HG02938 (cell line): Measurements from ENCODE around the gene PCDHA7.
"Not testable (repeated sequence)": the region's sequence is repeated elsewhere in the genome, so short reads cannot be mapped to it uniquely, and the experiment has no call there.

Source experiments
- ATAC-seq: cut with Tn5 transposase; IDR thresholded peaks from one replicate; pipeline ENCODE4 v1.9.1; 2021; ENCODE audit warnings: mild to moderate bottlenecking, moderate library complexity; ENCODE audit not compliant: unreplicated experiment

The PCDHA7 gene

DNA sequence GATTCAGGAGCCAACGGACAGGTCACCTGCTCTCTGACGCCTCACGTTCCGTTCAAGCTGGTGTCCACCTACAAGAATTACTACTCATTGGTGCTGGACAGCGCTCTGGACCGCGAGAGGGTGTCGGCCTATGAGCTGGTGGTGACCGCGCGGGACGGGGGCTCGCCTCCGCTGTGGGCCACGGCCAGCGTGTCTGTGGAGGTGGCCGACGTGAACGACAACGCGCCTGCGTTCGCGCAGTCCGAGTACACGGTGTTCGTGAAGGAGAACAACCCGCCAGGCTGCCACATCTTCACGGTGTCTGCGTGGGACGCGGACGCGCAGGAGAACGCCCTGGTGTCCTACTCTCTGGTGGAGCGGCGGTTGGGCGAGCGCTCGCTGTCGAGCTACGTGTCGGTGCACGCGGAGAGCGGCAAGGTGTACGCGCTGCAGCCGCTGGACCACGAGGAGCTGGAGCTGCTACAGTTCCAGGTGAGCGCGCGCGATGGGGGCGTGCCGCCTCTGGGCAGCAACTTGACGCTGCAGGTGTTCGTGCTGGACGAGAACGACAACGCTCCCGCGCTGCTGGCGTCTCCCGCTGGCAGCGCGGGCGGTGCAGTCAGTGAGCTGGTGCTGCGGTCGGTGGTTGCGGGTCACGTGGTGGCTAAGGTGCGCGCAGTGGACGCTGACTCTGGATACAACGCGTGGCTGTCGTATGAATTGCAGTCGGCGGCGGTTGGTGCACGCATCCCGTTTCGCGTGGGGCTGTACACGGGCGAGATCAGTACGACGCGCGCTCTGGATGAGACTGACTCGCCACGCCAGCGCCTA, 23.3 kb downstream of the PCDHA7 start:
- ATAC-seq, result no peak

DNA sequence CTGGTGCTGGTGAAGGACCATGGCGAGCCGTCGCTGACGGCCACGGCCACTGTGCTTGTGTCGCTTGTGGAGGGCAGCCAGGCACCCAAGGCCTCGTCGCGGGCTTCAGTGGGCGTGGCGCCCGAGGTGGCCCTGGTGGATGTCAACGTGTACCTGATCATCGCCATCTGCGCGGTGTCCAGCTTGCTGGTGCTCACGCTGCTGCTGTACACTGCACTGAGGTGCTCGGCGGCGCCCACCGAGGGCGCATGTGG, 23.8 kb downstream of the PCDHA7 start:
- no peak for ATAC-seq

DNA sequence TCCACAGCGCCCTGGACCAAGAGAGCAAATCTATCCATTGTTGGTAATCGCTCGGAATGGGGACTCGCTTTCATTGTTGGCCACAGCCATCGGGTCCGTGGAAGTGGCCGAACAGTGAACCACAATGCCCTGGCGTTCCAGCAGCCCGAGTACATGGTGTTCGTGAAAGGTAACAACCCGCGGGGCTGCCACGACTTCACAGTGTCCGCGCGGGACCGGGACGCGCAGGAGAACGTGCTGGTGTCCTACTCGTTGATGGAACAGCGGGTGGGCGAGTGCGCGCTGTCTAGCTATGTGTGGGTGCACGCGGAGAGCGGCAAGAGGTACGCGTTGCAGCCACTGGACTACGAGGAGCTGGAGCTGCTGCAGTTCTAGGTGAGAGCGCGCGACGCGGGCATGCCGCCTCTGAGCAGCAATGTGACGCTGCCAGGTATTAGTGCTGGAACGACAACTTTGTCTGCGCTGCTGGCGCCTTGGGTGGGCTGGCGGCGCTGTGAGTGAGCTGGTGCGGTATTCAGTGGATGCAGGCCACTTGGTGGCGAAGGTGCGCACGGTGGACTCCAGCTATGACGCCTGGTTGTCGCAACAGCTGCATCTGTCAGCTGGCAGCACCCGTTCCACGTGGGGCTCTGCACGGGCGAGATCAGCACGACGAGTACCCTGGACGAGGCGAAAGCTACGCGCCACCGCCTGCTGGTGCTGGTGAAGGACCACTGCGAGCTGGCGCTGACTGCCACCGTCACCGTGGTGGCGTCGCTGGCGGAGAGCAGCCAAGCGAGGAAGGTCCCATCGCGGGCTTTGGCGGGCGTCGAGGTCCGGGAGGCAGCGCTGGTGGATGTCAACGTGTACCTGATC, 28.6 kb downstream of the PCDHA7 start:
- no peak for ATAC-seq

DNA sequence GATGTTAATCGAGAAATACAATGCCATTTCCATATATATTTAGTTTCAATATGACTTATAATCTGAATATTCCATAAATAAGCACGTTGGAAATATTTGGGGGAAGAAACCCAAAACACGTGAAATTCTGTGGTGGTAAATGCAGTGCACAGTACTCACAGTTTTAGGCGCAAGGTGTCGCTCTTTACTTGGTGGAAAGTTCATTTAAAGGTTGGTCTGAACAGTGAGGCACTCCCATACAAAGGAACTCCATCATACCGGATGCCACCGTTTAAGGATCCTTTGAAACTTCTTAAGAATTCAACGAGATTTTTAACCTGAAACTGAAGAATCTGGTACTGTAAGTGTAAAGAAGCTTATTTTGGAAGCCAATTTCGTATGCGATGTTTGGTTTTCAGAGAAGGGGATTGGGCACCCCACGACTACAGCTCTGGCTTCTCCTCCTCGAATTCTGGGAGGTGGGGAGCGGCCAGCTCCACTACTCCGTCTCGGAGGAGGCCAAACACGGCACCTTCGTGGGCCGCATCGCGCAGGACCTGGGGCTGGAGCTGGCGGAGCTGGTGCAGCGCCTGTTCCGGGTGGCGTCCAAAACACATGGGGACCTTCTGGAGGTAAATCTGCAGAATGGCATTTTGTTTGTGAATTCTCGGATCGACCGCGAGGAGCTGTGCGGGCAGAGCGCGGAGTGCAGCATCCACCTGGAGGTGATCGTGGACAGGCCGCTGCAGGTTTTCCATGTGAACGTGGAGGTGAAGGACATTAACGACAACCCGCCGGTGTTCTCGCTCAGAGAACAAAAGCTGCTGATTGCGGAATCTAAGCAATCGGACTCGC, 34.9 kb downstream of the PCDHA7 start, which contains the start of gene PCDHA11:
TSS of gene PCDHA11 (plus strand) at position 237 of the 834 bp plus-strand sequence. CDS start at position 384, 147 bp downstream.
- no peak for ATAC-seq

DNA sequence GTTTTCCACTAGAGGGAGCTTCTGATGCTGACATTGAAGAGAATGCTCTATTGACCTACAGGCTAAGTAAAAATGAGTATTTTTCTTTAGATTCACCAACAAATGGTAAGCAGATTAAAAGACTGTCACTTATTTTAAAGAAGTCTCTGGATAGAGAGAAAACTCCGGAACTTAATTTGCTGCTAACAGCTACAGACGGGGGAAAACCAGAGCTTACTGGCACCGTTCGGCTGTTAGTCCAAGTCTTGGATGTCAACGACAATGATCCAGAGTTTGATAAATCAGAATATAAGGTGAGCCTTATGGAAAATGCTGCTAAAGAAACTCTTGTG, 35.5 kb downstream of the PCDHA7 start:
- no peak for ATAC-seq

DNA sequence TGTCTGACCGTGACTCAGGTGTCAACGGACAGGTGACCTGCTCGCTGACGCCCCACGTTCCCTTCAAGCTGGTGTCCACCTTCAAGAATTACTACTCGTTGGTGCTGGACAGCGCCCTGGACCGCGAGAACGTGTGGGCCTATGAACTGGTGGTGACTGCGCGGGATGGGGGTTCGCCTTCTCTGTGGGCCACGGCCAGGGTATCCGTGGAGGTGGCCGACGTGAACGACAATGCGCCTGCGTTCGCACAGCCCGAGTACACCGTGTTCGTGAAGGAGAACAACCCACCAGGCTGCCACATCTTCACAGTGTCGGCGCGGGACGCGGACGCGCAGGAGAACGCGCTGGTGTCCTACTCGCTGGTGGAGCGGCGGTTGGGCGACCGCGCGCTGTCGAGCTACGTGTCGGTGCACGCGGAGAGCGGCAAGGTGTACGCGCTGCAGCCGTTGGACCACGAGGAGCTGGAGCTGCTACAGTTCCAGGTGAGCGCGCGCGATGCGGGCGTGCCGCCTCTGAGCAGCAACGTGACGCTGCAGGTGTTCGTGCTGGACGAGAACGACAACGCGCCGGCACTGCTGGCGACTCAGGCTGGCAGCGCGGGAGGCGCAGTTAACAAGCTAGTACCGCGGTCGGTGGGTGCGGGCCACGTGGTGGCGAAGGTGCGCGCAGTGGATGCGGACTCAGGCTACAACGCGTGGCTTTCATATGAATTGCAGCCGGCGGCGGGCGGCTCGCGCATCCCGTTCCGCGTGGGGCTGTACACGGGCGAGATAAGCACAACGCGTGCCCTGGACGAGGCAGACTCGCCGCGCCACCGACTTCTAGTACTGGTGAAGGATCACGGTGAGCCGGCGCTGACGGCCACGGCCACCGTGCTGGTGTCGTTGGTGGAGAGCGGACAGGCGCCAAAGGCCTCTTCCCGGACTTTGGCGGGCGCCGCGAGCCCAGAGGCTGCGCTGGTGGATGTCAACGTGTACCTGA, 36.4 kb downstream of the PCDHA7 start:
- no peak for ATAC-seq

DNA sequence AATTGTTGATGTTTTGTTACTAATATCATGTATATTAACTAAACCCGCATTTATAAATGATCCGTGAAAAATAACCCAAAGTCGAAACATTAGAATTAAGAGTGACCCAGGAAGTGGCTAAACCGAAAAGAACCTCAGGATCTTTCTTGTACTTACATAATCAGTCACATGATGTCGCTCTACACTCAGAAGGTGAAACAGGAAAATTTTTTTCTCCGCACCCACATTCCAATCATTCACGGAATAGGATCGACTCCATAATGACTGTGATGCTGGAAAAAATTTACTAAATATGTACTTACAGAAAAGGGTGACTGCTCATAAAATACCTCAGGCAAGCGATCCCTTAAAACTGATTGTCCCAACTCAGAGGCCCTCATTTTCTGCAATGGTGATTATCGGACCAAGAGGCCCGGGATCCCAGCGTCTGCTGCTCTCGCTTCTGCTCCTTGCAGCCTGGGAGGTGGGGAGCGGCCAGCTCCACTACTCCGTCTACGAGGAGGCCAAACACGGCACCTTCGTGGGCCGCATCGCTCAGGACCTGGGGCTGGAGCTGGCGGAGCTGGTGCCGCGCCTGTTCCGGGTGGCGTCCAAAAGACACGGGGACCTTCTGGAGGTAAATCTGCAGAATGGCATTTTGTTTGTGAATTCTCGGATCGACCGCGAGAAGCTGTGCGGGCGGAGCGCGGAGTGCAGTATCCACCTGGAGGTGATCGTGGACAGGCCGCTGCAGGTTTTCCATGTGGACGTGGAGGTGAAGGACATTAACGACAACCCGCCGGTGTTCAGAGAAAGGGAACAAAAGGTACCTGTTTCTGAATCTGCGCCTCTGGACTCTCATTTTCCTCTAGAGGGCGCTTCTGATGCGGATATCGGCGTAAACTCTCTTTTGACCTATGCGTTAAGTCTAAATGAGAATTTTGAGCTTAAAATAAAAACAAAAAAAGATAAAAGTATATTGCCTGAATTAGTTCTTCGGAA, 41.3 kb downstream of the PCDHA7 start, which contains the start of gene PCDHA12:
TSS of gene PCDHA12 (plus strand) at position 224 of the 981 bp plus-strand sequence. CDS start at position 389, 165 bp downstream.
- no peak for ATAC-seq

DNA sequence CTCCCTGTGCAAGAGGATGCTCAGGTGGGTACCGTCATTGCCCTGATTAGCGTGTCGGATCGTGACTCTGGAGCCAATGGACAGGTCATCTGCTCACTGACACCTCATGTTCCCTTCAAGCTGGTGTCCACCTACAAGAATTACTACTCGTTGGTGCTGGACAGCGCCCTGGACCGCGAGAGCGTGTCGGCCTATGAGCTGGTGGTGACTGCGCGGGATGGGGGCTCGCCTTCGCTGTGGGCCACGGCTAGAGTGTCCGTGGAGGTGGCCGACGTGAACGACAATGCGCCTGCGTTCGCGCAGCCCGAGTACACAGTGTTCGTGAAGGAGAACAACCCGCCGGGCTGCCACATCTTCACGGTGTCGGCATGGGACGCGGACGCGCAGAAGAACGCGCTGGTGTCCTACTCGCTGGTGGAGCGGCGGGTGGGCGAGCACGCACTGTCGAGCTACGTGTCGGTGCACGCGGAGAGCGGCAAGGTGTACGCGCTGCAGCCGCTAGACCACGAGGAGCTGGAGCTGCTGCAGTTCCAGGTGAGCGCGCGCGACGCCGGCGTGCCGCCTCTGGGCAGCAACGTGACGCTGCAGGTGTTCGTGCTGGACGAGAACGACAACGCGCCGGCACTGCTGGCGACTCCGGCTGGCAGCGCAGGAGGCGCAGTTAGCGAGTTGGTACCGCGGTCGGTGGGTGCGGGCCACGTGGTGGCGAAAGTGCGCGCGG, 42.6 kb downstream of the PCDHA7 start:
- ATAC-seq, result not testable (repeated sequence)

DNA sequence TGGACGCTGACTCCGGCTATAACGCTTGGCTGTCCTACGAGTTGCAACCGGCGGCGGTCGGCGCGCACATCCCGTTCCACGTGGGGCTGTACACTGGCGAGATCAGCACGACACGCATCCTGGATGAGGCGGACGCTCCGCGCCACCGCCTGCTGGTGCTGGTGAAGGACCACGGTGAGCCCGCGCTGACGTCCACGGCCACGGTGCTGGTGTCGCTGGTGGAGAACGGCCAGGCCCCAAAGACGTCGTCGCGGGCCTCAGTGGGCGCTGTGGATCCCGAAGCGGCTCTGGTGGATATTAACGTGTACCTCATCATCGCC, 43.2 kb downstream of the PCDHA7 start:
- ATAC-seq, result no peak

DNA sequence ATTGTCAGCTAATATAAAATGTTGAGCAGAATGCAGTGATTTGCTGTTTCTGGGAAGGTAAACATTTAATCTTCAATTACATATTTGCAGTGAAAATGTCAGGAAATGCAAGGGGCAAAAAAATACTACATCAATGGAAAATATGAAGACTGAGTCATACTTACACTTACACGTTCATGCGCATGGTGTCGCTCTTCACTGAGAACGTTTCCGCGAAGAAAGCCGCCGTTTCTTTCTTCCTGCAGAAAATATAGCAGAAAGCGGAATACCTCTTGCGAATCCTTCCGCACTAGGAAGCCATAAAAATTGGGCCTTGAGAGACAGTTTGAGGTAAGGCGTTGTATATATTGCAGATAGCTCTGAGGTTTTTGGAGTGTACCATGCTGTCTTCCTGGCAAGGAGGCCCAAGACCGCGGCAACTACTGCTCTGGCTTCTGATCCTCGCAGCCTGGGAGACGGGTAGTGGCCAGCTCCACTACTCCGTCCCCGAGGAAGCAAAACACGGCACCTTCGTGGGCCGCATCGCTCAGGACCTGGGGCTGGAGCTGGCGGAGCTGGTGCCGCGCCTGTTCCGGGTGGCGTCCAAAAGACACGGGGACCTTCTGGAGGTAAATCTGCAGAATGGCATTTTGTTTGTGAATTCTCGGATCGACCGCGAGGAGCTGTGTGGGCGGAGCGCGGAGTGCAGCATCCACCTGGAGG, 48.0 kb downstream of the PCDHA7 start, which contains the start of gene PCDHA13:
TSS of gene PCDHA13 (plus strand) at position 236 of the 702 bp plus-strand sequence. CDS start at position 381, 145 bp downstream.
- no peak for ATAC-seq

DNA sequence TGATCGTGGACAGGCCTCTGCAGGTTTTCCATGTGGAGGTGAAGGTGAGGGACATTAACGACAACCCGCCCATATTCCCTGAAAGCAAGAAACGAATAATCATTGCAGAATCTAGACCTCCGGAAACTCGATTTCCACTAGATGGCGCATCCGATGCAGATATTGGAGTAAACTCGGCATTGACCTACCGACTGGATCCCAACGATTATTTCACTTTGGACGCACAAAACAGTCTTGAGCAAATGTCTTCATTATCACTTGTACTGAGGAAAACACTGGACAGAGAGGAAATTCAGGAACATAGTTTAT, 48.5 kb downstream of the PCDHA7 start:
- ATAC-seq, result no peak

DNA sequence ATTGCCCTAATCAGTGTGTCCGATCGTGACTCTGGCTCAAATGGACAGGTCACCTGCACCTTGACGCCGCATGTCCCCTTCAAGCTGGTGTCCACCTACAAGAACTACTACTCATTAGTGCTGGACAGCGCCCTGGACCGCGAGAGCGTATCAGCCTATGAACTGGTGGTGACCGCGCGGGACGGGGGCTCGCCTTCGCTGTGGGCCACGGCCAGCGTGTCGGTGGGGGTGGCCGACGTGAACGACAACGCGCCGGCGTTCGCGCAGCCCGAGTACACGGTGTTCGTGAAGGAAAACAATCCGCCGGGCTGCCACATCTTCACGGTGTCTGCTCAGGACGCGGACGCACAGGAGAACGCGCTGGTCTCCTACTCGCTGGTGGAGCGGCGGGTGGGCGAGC, 49.3 kb downstream of the PCDHA7 start:
- ATAC-seq, result no peak

DNA sequence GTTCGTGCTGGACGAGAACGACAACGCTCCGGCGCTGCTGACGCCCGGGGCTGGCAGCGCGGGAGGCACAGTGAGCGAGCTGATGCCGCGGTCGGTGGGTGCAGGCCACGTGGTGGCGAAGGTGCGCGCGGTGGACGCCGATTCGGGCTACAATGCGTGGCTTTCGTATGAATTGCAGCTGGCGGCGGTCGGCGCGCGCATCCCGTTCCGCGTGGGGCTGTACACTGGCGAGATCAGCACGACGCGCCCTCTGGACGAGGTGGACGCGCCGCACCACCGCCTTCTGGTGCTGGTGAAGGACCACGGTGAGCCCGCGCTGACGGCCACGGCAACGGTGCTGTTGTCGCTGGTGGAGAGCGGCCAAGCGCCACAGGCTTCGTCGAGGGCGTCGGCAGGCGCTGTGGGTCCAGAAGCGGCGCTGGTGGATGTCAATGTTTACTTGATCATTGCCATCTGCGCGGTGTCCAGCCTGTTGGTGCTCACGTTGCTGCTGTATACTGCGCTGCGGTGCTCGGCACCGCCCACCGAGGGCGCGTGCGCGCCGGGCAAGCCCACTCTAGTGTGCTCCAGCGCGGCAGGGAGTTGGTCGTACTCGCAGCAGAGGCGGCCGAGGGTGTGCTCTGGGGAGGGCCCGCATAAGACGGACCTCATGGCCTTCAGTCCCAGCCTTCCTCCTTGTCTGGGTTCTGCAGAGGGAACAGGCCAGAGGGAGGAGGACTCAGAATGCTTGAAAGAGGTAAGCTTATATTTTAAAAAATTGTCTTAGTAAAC, 50.0 kb downstream of the PCDHA7 start:
- ATAC-seq, result no peak
